ENCODE measurements around the gene KCNG2.
A peak's percentile ranks its signal among the peaks of the same experiment; 100 is the strongest.

KCNG2 gene

GRCh38 chr18:79917169-79917852 lies 119.6 kb downstream of the KCNG2 start:
- peaks cover 2 to 54% of the 10 kb centered on the region in 2 donors for H3K36me3 ChIP-seq (replicated peaks in 1 of 2; ENCODE audit: control insufficient read depth in 2 of 2, insufficient read depth in 2 of 2, low read length in 2 of 2)
- H3K27ac ChIP-seq (replicated peaks; ENCODE audit: low read length): no peak overlapping the region
- peak overlapping the region; percentile 43 for H3K23ac ChIP-seq (ENCODE audit: low read depth, low read length, poor library complexity)
- peaks cover 17 to 24% of the 10 kb centered on the region in 2 donors for H3K9me3 ChIP-seq (replicated peaks in 1 of 2; ENCODE audit: control insufficient read depth in 2 of 2, insufficient read depth in 1 of 2, low read depth in 1 of 2, low read length in 2 of 2)
- no peaks in the 10 kb centered on the region for H3K4me1 ChIP-seq (ENCODE audit: control insufficient read depth in 2 of 2, insufficient read depth in 1 of 2, low read depth in 1 of 2, low read length in 2 of 2)
- peak overlapping the region; percentile 43 for H4K8ac ChIP-seq (ENCODE audit: low read depth, low read length)
- H3K18ac ChIP-seq (ENCODE audit: low read length): no peak overlapping the region
- H2BK15ac ChIP-seq (ENCODE audit: low read length): no peak overlapping the region
- no peaks in the 10 kb centered on the region for H3K27me3 ChIP-seq (ENCODE audit: control insufficient read depth in 3 of 3, insufficient read depth in 3 of 3, low read depth in 1 of 3, low read length in 3 of 3)
- H4K91ac ChIP-seq (ENCODE audit: low read depth, low read length, poor library complexity): no peak overlapping the region
- no peak overlapping the region for H2BK12ac ChIP-seq (ENCODE audit: low read length)
- peaks cover 11% of the 10 kb centered on the region for H3K79me1 ChIP-seq (ENCODE audit: low read depth, low read length)
- no peak overlapping the region for H2AK5ac ChIP-seq (ENCODE audit: low read depth, low read length)
- no peak overlapping the region for H2BK120ac ChIP-seq (ENCODE audit: low read depth, low read length)
- H3K9ac ChIP-seq (ENCODE audit: low read depth, low read length, poor library complexity): no peak overlapping the region
- no peak overlapping the region for H2AFZ ChIP-seq (ENCODE audit: low read length)
- H3K14ac ChIP-seq (ENCODE audit: low read length): peak overlapping the region; percentile 94
- peak overlapping the region in 1 of 2 donors; percentile 40 for H3K4me3 ChIP-seq (ENCODE audit: low read length in 2 of 2)
- H3K4ac ChIP-seq (ENCODE audit: low read length): no peak overlapping the region
- DNase-seq (ENCODE audit: low spot score): no peak
- H2BK5ac ChIP-seq (ENCODE audit: low read length): no peak overlapping the region
- no peak overlapping the region for H3K4me2 ChIP-seq (ENCODE audit: insufficient read depth, low read length, poor library complexity, severe bottlenecking)
- no CpG with 5 or more reads among the region's 28 CpGs for WGBS, 2 donors (ENCODE audit: extremely low coverage in 2 of 2, insufficient read length in 2 of 2, insufficient replicate concordance in 1 of 2)

- Histone ChIP-seq H2AK5ac (ENCODE audit: low read depth, low read length) (no peak overlapping the region), H3K9ac (ENCODE audit: low read depth, low read length, poor library complexity) (no peak overlapping the region), H2AFZ (ENCODE audit: low read length) (no peak overlapping the region), H3K4ac (ENCODE audit: low read length) (no peak overlapping the region), H3K4me3 (ENCODE audit: low read length in 2 of 2) (peak overlapping the region in 1 of 2 donors; percentile 40), H2BK12ac (ENCODE audit: low read length) (no peak overlapping the region), H3K36me3 (replicated peaks in 1 of 2; ENCODE audit: control insufficient read depth in 2 of 2, insufficient read depth in 2 of 2, low read length in 2 of 2) (peaks cover 2 to 50% of the 10 kb centered on the region in 2 donors), H3K27me3 (ENCODE audit: control insufficient read depth in 3 of 3, insufficient read depth in 3 of 3, low read depth in 1 of 3, low read length in 3 of 3) (no peaks in the 10 kb centered on the region), H2BK5ac (ENCODE audit: low read length) (peak overlapping the region; percentile 39), H3K4me2 (ENCODE audit: insufficient read depth, low read length, poor library complexity, severe bottlenecking) (peak overlapping the region; percentile 11), H3K79me1 (ENCODE audit: low read depth, low read length) (peaks cover 12% of the 10 kb centered on the region), H3K14ac (ENCODE audit: low read length) (peak overlapping the region; percentile 94), H4K8ac (ENCODE audit: low read depth, low read length) (peak overlapping the region; percentile 43), H3K18ac (ENCODE audit: low read length) (no peak overlapping the region), H3K27ac (replicated peaks; ENCODE audit: low read length) (no peak overlapping the region), H3K23ac (ENCODE audit: low read depth, low read length, poor library complexity) (peak overlapping the region; percentile 65), H3K9me3 (replicated peaks in 1 of 2; ENCODE audit: control insufficient read depth in 2 of 2, insufficient read depth in 1 of 2, low read depth in 1 of 2, low read length in 2 of 2) (peaks cover 18 to 27% of the 10 kb centered on the region in 2 donors), H2BK15ac (ENCODE audit: low read length) (no peak overlapping the region), H4K91ac (ENCODE audit: low read depth, low read length, poor library complexity) (no peak overlapping the region), H3K4me1 (ENCODE audit: control insufficient read depth in 2 of 2, insufficient read depth in 1 of 2, low read depth in 1 of 2, low read length in 2 of 2) (no peaks in the 10 kb centered on the region), H2BK120ac (ENCODE audit: low read depth, low read length) (no peak overlapping the region)
- 100% methylated on average over 1 of the region's 25 CpGs; no CpG with 5 or more reads in 1 of the 2 donors for WGBS, 2 donors (ENCODE audit: extremely low coverage in 2 of 2, insufficient read length in 2 of 2, insufficient replicate concordance in 1 of 2)
- no peak for DNase-seq (ENCODE audit: low spot score)
These were observed 120.3 kb downstream of the KCNG2 start for GRCh38 chr18:79917853-79918614.

- no peak overlapping the region for H3K4me2 ChIP-seq (ENCODE audit: insufficient read depth, low read length, poor library complexity, severe bottlenecking)
- H2BK15ac ChIP-seq (ENCODE audit: low read length): no peak overlapping the region
- no peaks in the 10 kb centered on the region for H3K27me3 ChIP-seq (ENCODE audit: control insufficient read depth in 3 of 3, insufficient read depth in 3 of 3, low read depth in 1 of 3, low read length in 3 of 3)
- no peak overlapping the region for H2AK5ac ChIP-seq (ENCODE audit: low read depth, low read length)
- H2AFZ ChIP-seq (ENCODE audit: low read length): no peak overlapping the region
- no CpG with 5 or more reads among the region's 20 CpGs for WGBS, 2 donors (ENCODE audit: extremely low coverage in 2 of 2, insufficient read length in 2 of 2, insufficient replicate concordance in 1 of 2)
- H3K18ac ChIP-seq (ENCODE audit: low read length): no peak overlapping the region
- no peak overlapping the region for H3K4ac ChIP-seq (ENCODE audit: low read length)
- no peak overlapping the region for H3K27ac ChIP-seq (replicated peaks; ENCODE audit: low read length)
- no peak overlapping the region for H2BK120ac ChIP-seq (ENCODE audit: low read depth, low read length)
- H3K23ac ChIP-seq (ENCODE audit: low read depth, low read length, poor library complexity): peak overlapping the region; percentile 65
- no peak overlapping the region for H4K91ac ChIP-seq (ENCODE audit: low read depth, low read length, poor library complexity)
- H4K8ac ChIP-seq (ENCODE audit: low read depth, low read length): no peak overlapping the region
- no peak overlapping the region for H2BK12ac ChIP-seq (ENCODE audit: low read length)
- DNase-seq (ENCODE audit: low spot score): no peak
- H2BK5ac ChIP-seq (ENCODE audit: low read length): peak overlapping the region; percentile 39
- no peak overlapping the region for H3K4me3 ChIP-seq (ENCODE audit: low read length in 2 of 2)
- H3K4me1 ChIP-seq (ENCODE audit: control insufficient read depth in 2 of 2, insufficient read depth in 1 of 2, low read depth in 1 of 2, low read length in 2 of 2): no peaks in the 10 kb centered on the region
- H3K9ac ChIP-seq (ENCODE audit: low read depth, low read length, poor library complexity): no peak overlapping the region
- H3K9me3 ChIP-seq (replicated peaks in 1 of 2; ENCODE audit: control insufficient read depth in 2 of 2, insufficient read depth in 1 of 2, low read depth in 1 of 2, low read length in 2 of 2): peaks cover 18 to 30% of the 10 kb centered on the region in 2 donors
- H3K79me1 ChIP-seq (ENCODE audit: low read depth, low read length): peaks cover 12% of the 10 kb centered on the region
- H3K36me3 ChIP-seq (replicated peaks in 1 of 2; ENCODE audit: control insufficient read depth in 2 of 2, insufficient read depth in 2 of 2, low read length in 2 of 2): peaks cover 2 to 55% of the 10 kb centered on the region in 2 donors
- H3K14ac ChIP-seq (ENCODE audit: low read length): peak overlapping the region; percentile 56
These were observed 120.9 kb downstream of the KCNG2 start for GRCh38 chr18:79918615-79919011.

- H3K4ac ChIP-seq (ENCODE audit: low read length): no peak overlapping the region
- H3K4me2 ChIP-seq (ENCODE audit: insufficient read depth, low read length, poor library complexity, severe bottlenecking): no peak overlapping the region
- H3K4me1 ChIP-seq (ENCODE audit: control insufficient read depth in 2 of 2, insufficient read depth in 1 of 2, low read depth in 1 of 2, low read length in 2 of 2): no peaks in the 10 kb centered on the region
- H3K27ac ChIP-seq (replicated peaks; ENCODE audit: low read length): no peak overlapping the region
- H3K9me3 ChIP-seq (replicated peaks in 1 of 2; ENCODE audit: control insufficient read depth in 2 of 2, insufficient read depth in 1 of 2, low read depth in 1 of 2, low read length in 2 of 2): peaks cover 20 to 35% of the 10 kb centered on the region in 2 donors
- H2BK5ac ChIP-seq (ENCODE audit: low read length): no peak overlapping the region
- no peak overlapping the region for H3K4me3 ChIP-seq (ENCODE audit: low read length in 2 of 2)
- H3K79me1 ChIP-seq (ENCODE audit: low read depth, low read length): peaks cover 16% of the 10 kb centered on the region
- H2AK5ac ChIP-seq (ENCODE audit: low read depth, low read length): no peak overlapping the region
- H3K9ac ChIP-seq (ENCODE audit: low read depth, low read length, poor library complexity): peak overlapping the region; percentile 21
- peaks cover 2 to 58% of the 10 kb centered on the region in 2 donors for H3K36me3 ChIP-seq (replicated peaks in 1 of 2; ENCODE audit: control insufficient read depth in 2 of 2, insufficient read depth in 2 of 2, low read length in 2 of 2)
- H4K91ac ChIP-seq (ENCODE audit: low read depth, low read length, poor library complexity): no peak overlapping the region
- no CpG with 5 or more reads among the region's 19 CpGs for WGBS, 2 donors (ENCODE audit: extremely low coverage in 2 of 2, insufficient read length in 2 of 2, insufficient replicate concordance in 1 of 2)
- no peak overlapping the region for H2AFZ ChIP-seq (ENCODE audit: low read length)
- DNase-seq (ENCODE audit: low spot score): no peak
- no peak overlapping the region for H2BK12ac ChIP-seq (ENCODE audit: low read length)
- H3K23ac ChIP-seq (ENCODE audit: low read depth, low read length, poor library complexity): no peak overlapping the region
- H4K8ac ChIP-seq (ENCODE audit: low read depth, low read length): no peak overlapping the region
- no peaks in the 10 kb centered on the region for H3K27me3 ChIP-seq (ENCODE audit: control insufficient read depth in 3 of 3, insufficient read depth in 3 of 3, low read depth in 1 of 3, low read length in 3 of 3)
- H2BK120ac ChIP-seq (ENCODE audit: low read depth, low read length): no peak overlapping the region
- H3K14ac ChIP-seq (ENCODE audit: low read length): no peak overlapping the region
- H2BK15ac ChIP-seq (ENCODE audit: low read length): no peak overlapping the region
- H3K18ac ChIP-seq (ENCODE audit: low read length): no peak overlapping the region
These were observed 121.4 kb downstream of the KCNG2 start for GRCh38 chr18:79919089-79919488.

Measured in neuronal stem cell (in vitro differentiated cells).